Effector CD8-positive, alpha-beta T cell (primary cell): ENCODE data around the gene PAFAH1B1.
"Not testable (repeated sequence)": the region's sequence is repeated elsewhere in the genome, so short reads cannot be mapped to it uniquely, and the experiment has no call there.

ENCODE experiments used
- DNase-seq: peaks from one replicate; lab custom pipeline; 2025; lab: John Stamatoyannopoulos, UW

PAFAH1B1 gene

GRCh38 chr17:2594722-2595599 lies 1.5 kb downstream of the PAFAH1B1 start:
- no peak for DNase-seq

- DNase-seq: no peak
Observed at GRCh38 chr17:2595716-2596115, 2.3 kb downstream of the PAFAH1B1 start.

- no peak for DNase-seq
Observed at GRCh38 chr17:2598166-2598565, 4.7 kb downstream of the PAFAH1B1 start.

GRCh38 chr17:2602597-2603017 lies 9.2 kb downstream of the PAFAH1B1 start:
- no peak for DNase-seq

GRCh38 chr17:2608350-2608913 lies 15.0 kb downstream of the PAFAH1B1 start:
- DNase-seq: no peak

GRCh38 chr17:2609091-2609490 lies 15.6 kb downstream of the PAFAH1B1 start:
- DNase-seq: no peak

- no peak for DNase-seq
Observed at GRCh38 chr17:2610195-2611175, 17.0 kb downstream of the PAFAH1B1 start.

GRCh38 chr17:2611627-2612026 lies 18.2 kb downstream of the PAFAH1B1 start:
- DNase-seq: no peak

- DNase-seq: no peak
Observed at GRCh38 chr17:2612630-2613029, 19.2 kb downstream of the PAFAH1B1 start.

GRCh38 chr17:2613089-2613808 lies 19.8 kb downstream of the PAFAH1B1 start:
- DNase-seq: no peak

GRCh38 chr17:2615882-2616281 lies 22.4 kb downstream of the PAFAH1B1 start:
- no peak for DNase-seq

- no peak for DNase-seq
Observed at GRCh38 chr17:2621241-2621640, 27.8 kb downstream of the PAFAH1B1 start.

GRCh38 chr17:2621951-2622405 lies 28.5 kb downstream of the PAFAH1B1 start:
- DNase-seq: not testable (repeated sequence)

GRCh38 chr17:2622721-2623301 lies 29.4 kb downstream of the PAFAH1B1 start:
- DNase-seq: not testable (repeated sequence)

- DNase-seq: no peak
Observed at GRCh38 chr17:2624292-2624731, 30.9 kb downstream of the PAFAH1B1 start.

GRCh38 chr17:2626626-2627219 lies 33.3 kb downstream of the PAFAH1B1 start:
- not testable (repeated sequence) for DNase-seq

- DNase-seq: not testable (repeated sequence)
Observed at GRCh38 chr17:2628922-2629321, 35.5 kb downstream of the PAFAH1B1 start.

GRCh38 chr17:2631211-2631610 lies 37.8 kb downstream of the PAFAH1B1 start:
- DNase-seq: no peak

- DNase-seq: no peak
Observed at GRCh38 chr17:2634361-2634960, 41.0 kb downstream of the PAFAH1B1 start.

- no peak for DNase-seq
Observed at GRCh38 chr17:2635241-2635640, 41.8 kb downstream of the PAFAH1B1 start.
